ENCODE measurements around the gene EPHB2.

Gene EPHB2

DNA sequence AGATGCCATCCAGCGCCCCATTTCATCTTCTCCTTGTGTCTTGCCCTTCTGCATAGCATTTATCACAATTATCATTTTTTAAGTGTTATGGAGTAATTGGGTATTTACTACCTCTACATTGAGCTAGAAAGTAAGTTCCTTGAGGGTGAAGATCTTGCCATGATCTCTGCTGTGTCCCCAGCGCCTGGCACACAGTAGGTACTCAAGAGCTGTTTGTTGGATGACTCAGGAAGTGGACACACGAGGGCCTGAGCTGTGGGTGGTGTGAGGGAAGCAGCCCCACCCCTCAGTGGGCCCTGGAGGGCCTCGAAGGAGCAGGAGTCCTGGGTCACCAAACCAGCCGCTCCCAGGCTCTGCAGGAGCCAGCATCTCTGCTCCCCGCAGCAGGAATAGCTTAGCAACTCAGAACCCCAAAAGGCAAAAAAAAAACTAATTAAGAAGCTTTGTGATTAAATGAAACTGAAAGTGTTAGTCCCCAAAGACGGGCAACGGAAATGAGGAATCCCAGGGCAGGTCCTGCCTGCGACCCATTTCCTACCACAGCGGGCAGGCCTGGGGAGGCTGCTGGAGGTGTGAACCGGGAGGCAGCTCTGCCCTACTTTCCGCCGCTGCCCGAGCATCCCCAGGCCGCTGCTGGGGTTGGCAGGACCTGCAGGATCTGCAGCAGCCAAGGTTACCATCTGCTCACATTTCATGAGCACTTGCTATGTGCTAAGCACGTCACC is 174.3 kb downstream of the EPHB2 start:
- no peak for DNase-seq (ENCODE audit: low read depth)

DNA sequence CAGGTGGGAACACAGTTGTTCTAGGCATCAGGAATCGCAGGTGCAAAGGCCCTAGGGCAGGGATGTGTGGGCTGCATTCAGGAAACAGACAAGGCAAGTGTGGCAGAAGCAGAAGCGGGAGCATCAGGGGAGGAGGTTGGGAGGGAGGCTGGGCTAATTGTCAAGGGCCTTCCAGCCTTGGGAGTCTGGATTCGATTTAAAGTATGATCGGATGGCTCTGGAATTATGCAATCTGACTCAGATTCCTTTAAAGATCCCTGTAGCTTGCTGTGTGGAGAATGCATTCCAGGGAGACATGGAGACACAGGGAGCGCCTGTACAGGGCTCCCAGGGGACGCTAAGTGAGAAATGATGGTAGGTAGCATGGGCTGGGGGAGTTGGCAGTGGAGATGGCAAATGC is 175.6 kb downstream of the EPHB2 start:
- no peak for DNase-seq (ENCODE audit: low read depth)

DNA sequence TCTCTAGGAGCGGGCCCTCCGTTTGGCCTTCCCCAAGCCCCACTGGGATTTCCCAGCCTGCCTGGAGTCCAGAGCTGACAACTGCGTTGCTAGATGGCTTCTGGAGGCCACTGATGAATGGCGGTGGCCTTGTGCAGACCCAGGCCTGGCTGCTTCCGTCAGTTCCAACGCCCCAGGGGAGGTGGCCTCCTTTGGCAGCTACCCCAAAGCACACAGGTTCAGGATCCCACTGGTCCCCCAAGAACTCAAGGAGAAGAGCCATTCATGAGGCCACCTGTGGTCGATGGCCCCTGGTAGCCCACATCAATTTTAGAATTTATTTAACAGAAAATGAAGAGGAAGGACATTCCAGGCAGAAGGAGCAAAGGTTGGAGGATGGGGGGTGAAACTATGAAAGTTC is 176.9 kb downstream of the EPHB2 start:
- no peak for DNase-seq (ENCODE audit: low read depth)

DNA sequence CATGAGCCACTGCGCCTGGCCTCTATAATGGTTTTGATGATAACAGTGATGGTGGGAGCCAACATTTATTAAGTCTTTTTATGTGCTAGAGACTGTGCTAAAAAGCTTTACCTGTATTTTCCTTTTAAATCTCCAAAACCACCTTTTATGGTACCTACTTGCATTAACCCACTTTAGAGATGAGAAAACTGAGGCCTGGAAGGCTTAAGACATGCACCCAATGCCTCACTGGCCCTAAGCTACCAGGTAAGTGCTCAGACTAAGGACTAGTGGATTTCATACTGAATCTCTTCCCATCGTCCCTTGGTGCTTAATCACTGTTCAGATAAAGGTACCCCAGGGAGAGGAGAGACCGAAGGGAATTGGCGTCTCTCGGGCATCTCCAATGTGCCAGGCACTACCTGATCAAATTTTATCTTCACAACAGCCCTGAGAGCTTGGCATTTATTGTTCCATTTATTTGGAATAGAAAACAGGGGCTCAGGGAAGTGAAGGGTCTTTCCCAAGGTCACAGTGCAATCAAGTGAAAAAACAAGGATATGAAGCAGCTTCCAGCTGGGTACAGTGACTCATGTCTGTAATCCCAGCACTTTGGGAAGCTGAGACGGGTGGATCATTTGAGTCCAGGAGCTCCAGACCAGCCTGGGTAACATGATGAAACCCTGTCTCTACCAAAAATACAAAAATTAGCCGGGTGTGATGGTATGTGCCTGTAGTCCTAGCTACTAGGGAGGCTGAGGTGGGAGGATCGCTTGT is 177.9 kb downstream of the EPHB2 start:
- no peak for DNase-seq (ENCODE audit: low read depth)

DNA sequence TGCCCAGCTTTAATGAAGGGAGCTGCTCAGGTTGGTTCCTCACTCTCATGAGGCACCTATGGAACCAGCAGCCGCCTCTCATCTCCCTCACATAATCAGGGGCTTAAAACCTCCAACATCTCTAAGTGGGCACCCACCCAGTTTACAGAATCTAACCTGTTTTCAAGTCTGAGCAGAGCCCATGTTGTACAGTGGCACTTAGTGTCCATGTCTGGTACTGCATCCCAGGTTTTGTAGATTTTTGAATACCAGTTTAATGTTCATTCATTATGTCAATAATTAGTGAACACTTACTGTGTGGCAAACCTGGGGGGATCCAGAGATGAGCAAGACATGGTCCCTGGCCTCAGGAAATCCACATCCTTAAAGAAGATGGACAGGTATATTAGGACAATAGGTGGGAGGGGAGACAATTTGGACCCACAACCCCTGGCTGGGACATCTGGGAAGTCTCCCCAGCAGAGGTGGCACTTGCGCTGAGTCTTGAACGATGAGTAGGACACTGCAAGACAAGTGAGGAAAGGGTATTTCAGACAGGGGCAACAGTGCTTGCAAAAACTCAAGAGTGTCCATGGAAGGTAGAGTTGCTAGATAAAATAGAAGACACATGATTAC is 178.7 kb downstream of the EPHB2 start:
- DNase-seq (ENCODE audit: low read depth): no peak

DNA sequence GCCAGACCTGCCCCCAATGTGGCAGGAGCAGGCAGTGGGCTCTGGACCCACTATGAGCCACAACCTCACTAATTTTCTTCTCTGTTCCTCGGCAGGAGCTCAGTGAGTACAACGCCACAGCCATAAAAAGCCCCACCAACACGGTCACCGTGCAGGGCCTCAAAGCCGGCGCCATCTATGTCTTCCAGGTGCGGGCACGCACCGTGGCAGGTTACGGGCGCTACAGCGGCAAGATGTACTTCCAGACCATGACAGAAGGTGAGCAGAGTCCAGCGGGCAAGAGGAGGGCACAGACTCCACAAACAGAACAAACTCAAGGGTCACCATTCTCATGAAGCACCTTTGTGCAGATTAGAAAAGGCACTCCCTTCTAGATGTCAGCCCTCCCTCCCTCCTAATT is 182.2 kb downstream of the EPHB2 start:
- no peak for DNase-seq (ENCODE audit: low read depth)

DNA sequence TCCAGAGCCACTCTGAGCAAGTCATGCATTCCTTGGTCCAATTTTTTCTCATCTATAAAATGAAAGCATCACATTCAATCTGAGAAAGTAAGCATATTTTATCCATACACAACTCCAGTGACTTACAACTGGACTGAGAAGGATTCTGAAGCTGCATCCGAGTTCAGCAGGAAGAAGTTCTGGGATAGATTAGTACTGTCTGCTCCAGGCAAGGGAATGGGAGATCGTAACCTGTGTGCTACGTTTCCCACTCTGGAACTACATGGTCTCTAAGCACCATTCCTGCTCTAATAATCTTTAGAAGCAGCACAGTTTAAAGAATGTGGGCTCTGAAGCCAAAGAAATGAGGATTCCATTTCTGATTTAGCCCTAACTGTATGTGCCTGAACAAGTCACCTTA is 182.7 kb downstream of the EPHB2 start:
- no peak for DNase-seq (ENCODE audit: low read depth)

DNA sequence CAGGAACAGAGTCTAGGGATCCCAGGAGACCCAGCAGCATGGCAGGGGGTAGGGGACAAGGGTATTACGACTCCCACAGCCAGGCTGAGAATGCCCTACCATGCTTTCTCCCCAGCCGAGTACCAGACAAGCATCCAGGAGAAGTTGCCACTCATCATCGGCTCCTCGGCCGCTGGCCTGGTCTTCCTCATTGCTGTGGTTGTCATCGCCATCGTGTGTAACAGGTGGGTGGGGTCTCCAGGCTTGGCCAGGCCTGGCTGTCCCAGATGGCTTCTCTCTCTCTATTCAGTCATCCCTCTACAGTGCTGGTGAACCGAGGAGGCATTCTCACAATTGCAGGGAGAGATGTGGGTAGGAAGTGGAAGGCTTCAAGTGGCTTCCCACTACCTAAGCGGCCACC is 184.7 kb downstream of the EPHB2 start:
- no peak for DNase-seq (ENCODE audit: low read depth)

DNA sequence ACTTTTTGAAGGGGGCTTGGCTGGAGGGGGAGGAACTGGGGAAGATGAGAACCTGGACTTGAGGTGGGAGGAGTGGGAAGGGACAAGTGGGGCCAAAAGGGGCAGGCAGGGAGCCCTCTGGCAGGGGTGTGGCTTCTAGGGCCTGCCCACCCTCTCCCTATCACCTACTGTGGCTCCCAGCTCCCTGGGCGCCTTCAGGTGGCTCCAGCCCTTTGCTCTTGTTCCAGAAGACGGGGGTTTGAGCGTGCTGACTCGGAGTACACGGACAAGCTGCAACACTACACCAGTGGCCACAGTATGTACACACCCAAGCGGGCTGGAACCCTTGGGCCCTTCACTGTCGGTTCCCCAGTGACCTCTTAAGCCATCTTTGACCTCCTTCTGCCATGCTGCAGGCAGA is 185.5 kb downstream of the EPHB2 start:
- DNase-seq (ENCODE audit: low read depth): no peak

DNA sequence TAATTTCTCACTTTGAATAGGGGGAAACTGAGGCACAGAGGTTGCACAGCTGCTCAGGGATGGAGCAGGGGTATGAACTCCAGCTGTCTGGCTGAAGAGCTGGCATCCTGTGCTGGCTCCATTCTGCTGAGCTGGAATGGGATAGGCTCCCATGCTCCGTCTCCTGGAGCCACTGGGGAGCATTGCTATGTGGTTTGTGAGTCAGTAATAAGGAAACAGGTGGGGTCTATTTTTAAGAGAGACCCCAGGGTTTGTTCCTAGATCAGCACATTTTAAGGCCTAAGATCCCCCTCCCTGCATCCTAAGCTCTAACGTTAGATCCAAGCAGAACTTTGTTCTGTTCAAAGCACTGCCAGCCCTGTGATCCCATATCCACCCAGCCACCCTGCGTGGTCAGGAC is 189.8 kb downstream of the EPHB2 start:
- no peak for DNase-seq (ENCODE audit: low read depth)

DNA sequence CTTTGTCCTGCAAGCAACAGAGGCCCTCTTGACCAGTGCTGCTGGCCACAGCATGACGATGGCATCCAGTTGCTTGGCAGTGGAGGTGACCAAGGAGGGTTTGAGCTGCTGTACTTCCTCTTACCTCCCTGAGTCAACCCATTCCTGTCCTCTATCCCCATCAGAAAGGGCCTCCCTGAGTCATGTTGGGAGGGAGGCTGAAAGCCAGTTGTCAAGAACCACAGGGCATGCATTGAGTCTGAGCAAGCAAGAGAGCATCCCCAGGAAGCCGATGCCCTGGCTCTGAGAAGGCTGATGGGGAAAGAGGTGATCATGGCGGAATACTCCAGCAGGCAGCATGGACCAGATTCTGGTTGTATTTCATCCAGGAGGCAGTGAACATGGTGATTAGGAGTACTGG is 192.5 kb downstream of the EPHB2 start:
- DNase-seq (ENCODE audit: low read depth): no peak

DNA sequence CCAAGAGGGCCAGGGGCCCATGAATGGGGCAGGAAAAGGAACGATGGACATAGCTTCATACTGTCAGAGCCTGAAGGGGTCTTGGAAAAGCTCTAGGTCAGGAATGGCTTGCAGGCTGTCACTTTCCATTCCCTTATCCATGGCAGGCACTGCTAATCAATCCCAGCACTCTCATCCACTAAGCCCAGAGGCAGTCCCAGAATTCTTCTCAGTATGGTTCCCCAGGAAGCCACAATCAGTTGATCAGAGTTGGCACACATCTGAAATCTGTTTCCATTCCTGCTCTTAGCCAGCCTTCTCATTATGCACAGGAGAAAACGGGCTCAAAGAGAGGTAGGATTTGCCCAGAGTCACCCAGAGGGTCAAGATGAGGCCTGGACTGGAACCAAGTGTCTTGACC is 196.3 kb downstream of the EPHB2 start:
- DNase-seq (ENCODE audit: low read depth): no peak

DNA sequence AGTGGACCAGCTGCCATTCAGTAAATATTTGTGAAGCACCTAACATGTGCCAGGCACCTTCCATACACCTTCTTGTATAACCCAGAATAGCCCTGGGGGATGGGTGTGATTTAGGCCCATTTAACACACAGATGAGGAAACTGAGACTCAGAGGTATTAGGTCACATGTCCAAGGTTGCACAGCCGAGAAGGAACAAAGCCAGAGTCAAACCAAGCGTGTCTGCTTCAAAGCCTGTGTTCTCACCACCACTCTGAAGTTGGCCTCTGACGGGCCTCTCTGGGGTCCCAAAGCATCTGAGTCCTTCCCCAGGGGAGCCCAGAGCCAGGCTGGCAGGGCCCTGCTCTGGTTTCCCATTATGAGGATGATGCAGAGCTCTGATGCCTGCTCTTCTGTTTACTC is 196.9 kb downstream of the EPHB2 start:
- DNase-seq (ENCODE audit: low read depth): no peak

DNA sequence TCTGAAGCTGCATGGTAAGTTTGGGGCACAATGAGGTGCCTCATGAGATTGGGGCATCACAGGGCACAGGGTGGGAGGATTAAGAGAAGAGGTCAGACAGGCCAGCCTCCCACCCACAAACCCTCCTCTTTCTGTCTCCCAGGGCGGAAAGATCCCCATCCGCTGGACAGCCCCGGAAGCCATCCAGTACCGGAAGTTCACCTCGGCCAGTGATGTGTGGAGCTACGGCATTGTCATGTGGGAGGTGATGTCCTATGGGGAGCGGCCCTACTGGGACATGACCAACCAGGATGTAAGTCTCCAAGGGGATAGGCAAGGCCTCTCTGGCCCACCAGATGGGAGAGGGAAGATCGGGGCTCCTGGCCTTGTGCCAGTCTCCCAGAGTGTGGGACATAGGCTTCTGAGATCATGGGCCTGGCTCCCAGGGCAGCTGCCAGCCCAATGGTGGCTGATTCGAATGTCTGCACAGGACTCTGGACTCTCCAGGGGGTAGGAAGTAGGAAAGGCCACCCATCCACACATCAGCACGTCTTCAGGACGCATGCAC is 198.3 kb downstream of the EPHB2 start:
- DNase-seq (ENCODE audit: low read depth): no peak

DNA sequence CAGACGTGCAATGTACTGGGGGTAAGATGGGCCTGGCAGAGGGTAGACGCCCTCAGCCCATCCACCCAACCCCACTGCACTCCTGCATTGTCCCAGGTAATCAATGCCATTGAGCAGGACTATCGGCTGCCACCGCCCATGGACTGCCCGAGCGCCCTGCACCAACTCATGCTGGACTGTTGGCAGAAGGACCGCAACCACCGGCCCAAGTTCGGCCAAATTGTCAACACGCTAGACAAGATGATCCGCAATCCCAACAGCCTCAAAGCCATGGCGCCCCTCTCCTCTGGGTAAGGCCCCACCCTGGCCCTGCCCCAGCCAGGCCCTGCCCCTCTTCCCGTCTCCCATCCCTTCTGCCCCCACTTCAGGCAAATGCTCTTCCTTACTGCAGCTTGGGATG is 199.6 kb downstream of the EPHB2 start:
- no peak for DNase-seq (ENCODE audit: low read depth)

DNA sequence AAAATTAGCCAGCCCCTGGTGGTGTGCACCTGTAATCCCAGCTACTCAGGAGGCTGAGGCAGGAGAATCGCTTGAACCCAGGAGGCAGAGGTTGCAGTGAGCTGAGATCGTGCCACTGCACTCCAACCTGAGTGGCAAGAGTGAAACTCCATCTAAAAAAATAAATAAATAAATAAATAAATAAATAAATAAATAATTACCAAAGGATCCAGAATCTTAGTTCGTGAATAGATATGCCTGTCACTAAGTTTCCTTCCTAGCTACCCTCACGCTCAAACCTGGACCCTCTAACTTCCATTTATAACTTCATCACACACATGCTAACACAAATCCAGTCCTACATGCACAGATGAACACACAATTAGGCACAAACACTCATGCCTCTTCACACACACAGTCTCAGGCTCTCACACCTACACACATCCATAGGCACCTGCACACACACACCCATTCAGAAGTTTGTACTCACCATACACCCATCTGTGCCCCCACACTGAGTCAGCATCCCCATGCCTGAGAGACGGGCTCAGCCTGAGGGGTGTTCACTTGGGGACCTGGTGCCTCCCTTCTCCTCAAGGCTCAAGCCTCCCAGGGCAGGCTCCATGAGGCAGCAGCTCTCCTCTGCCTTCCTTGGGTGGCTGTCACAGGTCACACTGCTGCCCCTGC is 200.5 kb downstream of the EPHB2 start:
- no peak for DNase-seq (ENCODE audit: low read depth)

DNA sequence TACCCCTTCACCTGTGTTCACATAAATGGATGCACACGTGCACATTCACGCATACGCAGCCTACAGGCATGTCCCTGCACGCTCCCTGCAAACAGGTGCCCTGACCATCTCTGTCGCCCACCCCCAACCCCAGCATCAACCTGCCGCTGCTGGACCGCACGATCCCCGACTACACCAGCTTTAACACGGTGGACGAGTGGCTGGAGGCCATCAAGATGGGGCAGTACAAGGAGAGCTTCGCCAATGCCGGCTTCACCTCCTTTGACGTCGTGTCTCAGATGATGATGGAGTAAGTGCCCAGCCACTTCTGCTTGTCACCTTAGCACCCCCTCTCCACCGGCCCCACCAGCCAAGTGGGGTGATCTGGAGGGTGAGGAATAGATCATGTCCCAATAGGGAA is 201.7 kb downstream of the EPHB2 start:
- no peak for DNase-seq (ENCODE audit: low read depth)

DNA sequence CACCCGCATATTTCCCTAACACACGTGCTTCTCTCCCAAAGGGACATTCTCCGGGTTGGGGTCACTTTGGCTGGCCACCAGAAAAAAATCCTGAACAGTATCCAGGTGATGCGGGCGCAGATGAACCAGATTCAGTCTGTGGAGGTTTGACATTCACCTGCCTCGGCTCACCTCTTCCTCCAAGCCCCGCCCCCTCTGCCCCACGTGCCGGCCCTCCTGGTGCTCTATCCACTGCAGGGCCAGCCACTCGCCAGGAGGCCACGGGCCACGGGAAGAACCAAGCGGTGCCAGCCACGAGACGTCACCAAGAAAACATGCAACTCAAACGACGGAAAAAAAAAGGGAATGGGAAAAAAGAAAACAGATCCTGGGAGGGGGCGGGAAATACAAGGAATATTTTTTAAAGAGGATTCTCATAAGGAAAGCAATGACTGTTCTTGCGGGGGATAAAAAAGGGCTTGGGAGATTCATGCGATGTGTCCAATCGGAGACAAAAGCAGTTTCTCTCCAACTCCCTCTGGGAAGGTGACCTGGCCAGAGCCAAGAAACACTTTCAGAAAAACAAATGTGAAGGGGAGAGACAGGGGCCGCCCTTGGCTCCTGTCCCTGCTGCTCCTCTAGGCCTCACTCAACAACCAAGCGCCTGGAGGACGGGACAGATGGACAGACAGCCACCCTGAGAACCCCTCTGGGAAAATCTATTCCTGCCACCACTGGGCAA is 202.9 kb downstream of the EPHB2 start:
- no peak for DNase-seq (ENCODE audit: low read depth)

DNA sequence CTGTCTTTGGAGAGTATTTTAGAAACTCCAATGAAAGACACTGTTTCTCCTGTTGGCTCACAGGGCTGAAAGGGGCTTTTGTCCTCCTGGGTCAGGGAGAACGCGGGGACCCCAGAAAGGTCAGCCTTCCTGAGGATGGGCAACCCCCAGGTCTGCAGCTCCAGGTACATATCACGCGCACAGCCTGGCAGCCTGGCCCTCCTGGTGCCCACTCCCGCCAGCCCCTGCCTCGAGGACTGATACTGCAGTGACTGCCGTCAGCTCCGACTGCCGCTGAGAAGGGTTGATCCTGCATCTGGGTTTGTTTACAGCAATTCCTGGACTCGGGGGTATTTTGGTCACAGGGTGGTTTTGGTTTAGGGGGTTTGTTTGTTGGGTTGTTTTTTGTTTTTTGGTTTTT is 203.5 kb downstream of the EPHB2 start:
- DNase-seq (ENCODE audit: low read depth): no peak

DNA sequence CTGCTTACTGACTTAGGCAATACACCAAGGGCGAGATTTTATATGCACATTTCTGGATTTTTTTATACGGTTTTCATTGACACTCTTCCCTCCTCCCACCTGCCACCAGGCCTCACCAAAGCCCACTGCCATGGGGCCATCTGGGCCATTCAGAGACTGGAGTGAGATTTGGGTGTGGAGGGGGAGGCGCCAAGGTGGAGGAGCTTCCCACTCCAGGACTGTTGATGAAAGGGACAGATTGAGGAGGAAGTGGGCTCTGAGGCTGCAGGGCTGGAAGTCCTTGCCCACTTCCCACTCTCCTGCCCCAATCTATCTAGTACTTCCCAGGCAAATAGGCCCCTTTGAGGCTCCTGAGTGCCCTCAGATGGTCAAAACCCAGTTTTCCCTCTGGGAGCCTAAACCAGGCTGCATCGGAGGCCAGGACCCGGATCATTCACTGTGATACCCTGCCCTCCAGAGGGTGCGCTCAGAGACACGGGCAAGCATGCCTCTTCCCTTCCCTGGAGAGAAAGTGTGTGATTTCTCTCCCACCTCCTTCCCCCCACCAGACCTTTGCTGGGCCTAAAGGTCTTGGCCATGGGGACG is 204.1 kb downstream of the EPHB2 start:
- no peak for DNase-seq (ENCODE audit: low read depth)

DNA sequence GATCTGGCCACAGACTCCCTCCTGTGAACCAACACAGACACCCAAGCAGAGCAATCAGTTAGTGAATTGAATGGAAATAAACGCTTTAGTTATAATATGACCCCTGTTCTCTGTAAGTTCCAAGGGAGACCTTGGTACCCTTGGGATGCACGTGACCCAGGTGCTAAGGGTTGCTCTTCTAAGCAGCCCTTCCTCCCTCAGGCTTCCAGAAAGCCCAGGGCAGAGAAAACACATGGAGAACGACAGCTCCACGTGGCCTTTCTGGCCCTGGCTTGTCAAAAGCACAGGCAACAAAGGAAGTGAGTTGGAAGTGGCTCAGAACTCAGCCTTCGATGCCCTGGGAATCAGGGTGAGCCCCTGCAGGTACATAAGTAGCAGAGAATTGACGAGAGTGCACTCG is 204.6 kb downstream of the EPHB2 start:
- DNase-seq (ENCODE audit: low read depth): no peak
